ENCODE results near the gene SHPK.

- TF ChIP-seq CTCF (conservative IDR thresholded peaks at IDR 0.05; ENCODE audit: low read depth, low read length) (no peak), USF2 (IDR thresholded peaks at IDR 0.05; ENCODE audit: low read depth, low read length) (no peak)
Measured at GRCh38 chr17:3627769-3628167, 8.3 kb downstream of the SHPK start.
